Left ventricle myocardium inferior (tissue), 1 donor: Measurements from ENCODE around the gene BIK. TPM values are rescaled to one million over a fixed set of nuclear protein-coding genes. Genes with fewer than 3 reads are reported as not detected.
A peak's percentile ranks its signal among the peaks of the same experiment; 100 is the strongest.
"Not testable (repeated sequence)": the region's sequence is repeated elsewhere in the genome, so short reads cannot be mapped to it uniquely, and the experiment has no call there.

Experiments used
- DNase-seq: peaks from one replicate; pipeline ENCODE4 v3.0.0-alpha.2; 2020
- H3K27ac ChIP-seq: fragments of 200-600 bp; replicated peaks from 2 replicates; pipeline ENCODE4 v1.8.0; 2021
- H3K27me3 ChIP-seq: fragments of 200-600 bp; 2 replicates; pipeline ENCODE4 v1.8.0; 2021; ENCODE audit warnings: low read depth
- H3K36me3 ChIP-seq: fragments of 200-600 bp; 2 replicates; pipeline ENCODE4 v1.8.0; 2021
- H3K4me1 ChIP-seq: fragments of 200-600 bp; 2 replicates; pipeline ENCODE4 v1.8.0; 2021
- H3K4me3 ChIP-seq: fragments of 200-600 bp; 2 replicates; pipeline ENCODE4 v1.8.0; 2021; ENCODE audit warnings: mild to moderate bottlenecking, moderate library complexity
- H3K9me3 ChIP-seq: fragments of 200-600 bp; replicated peaks from 2 replicates; pipeline ENCODE4 v1.8.0; 2021
- CTCF ChIP-seq: fragments of 200-600 bp; IDR thresholded peaks from 2 replicates; pipeline ENCODE4 v1.8.0; 2021; ENCODE audit warnings: antibody characterized with exemption, mild to moderate bottlenecking, borderline replicate concordance
- intact Hi-C: fragments of 100-400 bp; cut with micrococcal nuclease; formaldehyde crosslinking; loops from one replicate; pipeline ENCODE4 v1.11.0; 2022
- total RNA-seq: library from RNA; stranded (reverse); fragmentation: NEBNext Ultra II Directional; extraction: Animal tissue kit (Norgen Biotek cat#: 25700); gene quantifications from one replicate; pipeline ENCODE4 v1.2.1, GENCODE V29; 2021
- donor health status: DM: no; HTN: yes; CAD: no; lungs with severe emphysema.

Gene BIK
- total RNA-seq, 1 donor from 2014 or later: 0.41 TPM

- Histone ChIP-seq H3K4me1 (peaks cover 28% of the 10 kb centered on the region), H3K4me3 (peak within 1 kb of the TSS; percentile 99), H3K27me3 (no peaks in the 10 kb centered on the region), H3K27ac (peak within 1 kb of the TSS; percentile 78), H3K9me3 (no peaks in the 10 kb centered on the region), H3K36me3 (peaks cover 31% of the 10 kb centered on the region)
- no peak for TF ChIP-seq CTCF
- intact Hi-C loops: no loop called here
- DNase-seq: peak; percentile 86
Measured at GRCh38 chr22:43142880-43143562, 32.5 kb downstream of the BIK start, which contains the start of gene MCAT. MCAT (minus strand) TSS chr22:43143398; CDS start chr22:43143348, 50 bp downstream.

GRCh38 chr22:43144949-43145348 is 34.4 kb downstream of the BIK start:
- no peak overlapping the region for H3K4me3 ChIP-seq
- no peak overlapping the region for H3K27ac ChIP-seq
- intact Hi-C loops: no loop called here
- no peaks in the 10 kb centered on the region for H3K27me3 ChIP-seq
- no peak for TF ChIP-seq CTCF
- H3K36me3 ChIP-seq: peaks cover 16% of the 10 kb centered on the region
- peaks cover 28% of the 10 kb centered on the region for H3K4me1 ChIP-seq
- no peak for DNase-seq
- H3K9me3 ChIP-seq: no peaks in the 10 kb centered on the region

DNA sequence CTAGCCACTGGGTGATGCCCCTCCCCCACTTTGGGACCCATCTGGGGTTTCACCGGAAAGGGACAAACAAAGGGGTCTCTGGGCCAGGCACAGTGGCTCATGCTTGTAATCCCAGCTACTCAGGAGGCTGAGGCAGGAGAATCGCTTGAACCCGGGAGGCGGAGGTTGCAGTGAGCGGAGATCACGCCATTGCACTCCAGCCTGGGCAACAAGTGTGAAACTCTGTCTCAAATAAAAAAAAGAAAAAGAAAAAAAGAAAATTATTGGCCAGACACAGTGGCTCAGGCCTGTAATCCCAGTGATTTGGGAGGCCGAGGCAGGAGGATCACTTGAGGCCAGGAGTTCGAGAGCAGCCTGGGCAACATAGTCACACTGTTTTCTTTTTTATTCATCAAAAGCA is 34.8 kb downstream of the BIK start:
- intact Hi-C loops, H3K27ac ChIP-seq, H3K27me3 ChIP-seq, DNase-seq, H3K4me3 ChIP-seq, H3K9me3 ChIP-seq: not testable (repeated sequence)
- Histone ChIP-seq H3K36me3 (peaks cover 12% of the 10 kb centered on the region), H3K4me1 (peaks cover 28% of the 10 kb centered on the region)

GRCh38 chr22:43146332-43146731 is 35.8 kb downstream of the BIK start:
- H3K4me3 ChIP-seq, H3K36me3 ChIP-seq, H3K27ac ChIP-seq, DNase-seq, H3K27me3 ChIP-seq, intact Hi-C loops, H3K9me3 ChIP-seq: not testable (repeated sequence)
- peaks cover 30% of the 10 kb centered on the region for H3K4me1 ChIP-seq

GRCh38 chr22:43147821-43148220 is 37.3 kb downstream of the BIK start:
- H3K4me1 ChIP-seq: peaks cover 29% of the 10 kb centered on the region

GRCh38 chr22:43148581-43148980 is 38.0 kb downstream of the BIK start:
- peaks cover 26% of the 10 kb centered on the region for H3K4me1 ChIP-seq
- H3K4me3 ChIP-seq: no peak overlapping the region
- DNase-seq: no peak
- no peaks in the 10 kb centered on the region for H3K36me3 ChIP-seq
- intact Hi-C loops: no loop called here
- no peak for TF ChIP-seq CTCF
- H3K27ac ChIP-seq: no peak overlapping the region
- no peaks in the 10 kb centered on the region for H3K9me3 ChIP-seq
- H3K27me3 ChIP-seq: no peaks in the 10 kb centered on the region

More at GRCh38 chr22:43147821-43148220, 37.3 kb downstream of the BIK start:
- no peak overlapping the region for H3K4me3 ChIP-seq
- intact Hi-C loops: no loop called here
- no peaks in the 10 kb centered on the region for H3K27me3 ChIP-seq
- no peaks in the 10 kb centered on the region for H3K36me3 ChIP-seq
- no peak for DNase-seq
- H3K27ac ChIP-seq: peak overlapping the region; percentile 36
- H3K9me3 ChIP-seq: no peaks in the 10 kb centered on the region
- TF ChIP-seq CTCF: no peak
